Measurements from ENCODE around the gene EXOC6B.
A peak's percentile ranks its signal among the peaks of the same experiment; 100 is the strongest.

EXOC6B gene

GRCh38 chr2:72694715-72695496 is 130.9 kb downstream of the EXOC6B start:
- POLR2A ChIA-PET, result interaction anchor here (0.6 kb wide), 1 partner anchor 14 kb away, joined by 4 read pairs; no protein-coding TSS in a partner anchor
- H3K27ac ChIP-seq (ENCODE audit: extremely low read depth, low read depth, low read length), result no peak overlapping the region
- TF ChIP-seq ZNF433 (tag by site-specific recombination; IDR thresholded peaks at IDR 0.05; ENCODE audit: low read depth) (no peak), ZBTB44 (tag by site-specific recombination; IDR thresholded peaks at IDR 0.05) (peak; percentile 44), ZNF548 (tag by site-specific recombination; IDR thresholded peaks at IDR 0.05) (no peak), ZNF549 (tag by site-specific recombination; IDR thresholded peaks at IDR 0.05) (no peak), ZNF843 (tag by site-specific recombination; IDR thresholded peaks at IDR 0.05) (0 out of 2 replicates have a peak, but pooled peaks have one; percentile 46), GLIS2 (tag by site-specific recombination; IDR thresholded peaks at IDR 0.05) (no peak), ZFHX2 (tag by site-specific recombination; conservative IDR thresholded peaks at IDR 0.05) (no peak), ZNF394 (tag by site-specific recombination; IDR thresholded peaks at IDR 0.05; ENCODE audit: borderline replicate concordance) (peak; percentile 78; the same call in 1 of the 2 replicates), ZNF792 (tag by site-specific recombination; IDR thresholded peaks at IDR 0.05) (no peak), MZF1 (tag by site-specific recombination; IDR thresholded peaks at IDR 0.05; ENCODE audit: borderline replicate concordance) (peak; percentile 73; the same call in 1 of the 2 replicates), ZNF747 (tag by site-specific recombination; IDR thresholded peaks at IDR 0.05) (no peak), ZNF768 (tag by site-specific recombination; IDR thresholded peaks at IDR 0.05) (no peak), INSM2 (tag by site-specific recombination; IDR thresholded peaks at IDR 0.05) (no peak), SETDB1 (IDR thresholded peaks at IDR 0.05; ENCODE audit: insufficient read length, low read length) (no peak), ZNF488 (tag by site-specific recombination; IDR thresholded peaks at IDR 0.05) (no peak), ZNF157 (tag by site-specific recombination; IDR thresholded peaks at IDR 0.05) (no peak), IKZF3 (tag by site-specific recombination; IDR thresholded peaks at IDR 0.05) (peak; percentile 58; the same call in 1 of the 2 replicates), ZNF274 (IDR thresholded peaks at IDR 0.05; ENCODE audit: low read length) (no peak), ZNF274 (tag by site-specific recombination; IDR thresholded peaks at IDR 0.05; ENCODE audit: borderline replicate concordance) (no peak), PRDM6 (tag by site-specific recombination; IDR thresholded peaks at IDR 0.05) (0 out of 2 replicates have a peak, but pooled peaks have one; percentile 17), ZFP3 (tag by site-specific recombination; IDR thresholded peaks at IDR 0.05; ENCODE audit: low read depth) (no peak), ZSCAN18 (tag by site-specific recombination; IDR thresholded peaks at IDR 0.05) (no peak), EGR2 (tag by site-specific recombination; IDR thresholded peaks at IDR 0.05; ENCODE audit: low read depth) (no peak), ZNF223 (tag by site-specific recombination; IDR thresholded peaks at IDR 0.05) (no peak), ZBTB17 (tag by site-specific recombination; IDR thresholded peaks at IDR 0.05) (peak; percentile 64), ZNF600 (tag by site-specific recombination; IDR thresholded peaks at IDR 0.05) (no peak), MYNN (tag by site-specific recombination; IDR thresholded peaks at IDR 0.05; ENCODE audit: borderline replicate concordance) (no peak), ZNF112 (tag by site-specific recombination; IDR thresholded peaks at IDR 0.05) (no peak), ZXDB (tag by site-specific recombination; IDR thresholded peaks at IDR 0.05) (0 out of 2 replicates have a peak, but pooled peaks have one; percentile 19)
- H3K9me3 ChIP-seq (ENCODE audit: control insufficient read depth, insufficient read depth, low read depth, low read length), result no peaks in the 10 kb centered on the region
- CTCF ChIA-PET, result interaction anchor here (0.9 kb wide), 1 partner anchor 56 kb away, joined by 3 read pairs; no protein-coding TSS in a partner anchor
- peaks cover 15% of the 10 kb centered on the region for H3K4me1 ChIP-seq (ENCODE audit: control insufficient read depth, insufficient read depth, low read length)
- H3K4me3 ChIP-seq (ENCODE audit: low read depth, low read length), result peak overlapping the region; percentile 23
- H3K36me3 ChIP-seq (ENCODE audit: control insufficient read depth in 2 of 2, insufficient read depth in 1 of 2, low read length in 2 of 2), result no peaks in the 10 kb centered on the region; a peak in 1 of 3 replicates
